Fibroblast of lung (primary cell): Measurements from ENCODE around the gene MRPS12. TPM values are rescaled to one million over a fixed set of nuclear protein-coding genes. Genes with fewer than 3 reads are reported as not detected.

ENCODE experiments used
- DNase-seq, 2 donors: peaks; one replicate each; pipeline versions ENCODE4 v3.0.0 to v3.0.0-alpha.2; 2010; ENCODE audit warnings: low read depth in 2 of 2
- H2AFZ ChIP-seq: 2 replicates; pipeline ENCODE4 v1.5.1; 2012; ENCODE audit warnings: low read length, control low read depth, inconsistent platforms
- H3K27ac ChIP-seq: 2 replicates; pipeline ENCODE4 v1.5.1; 2011; ENCODE audit warnings: low read length, control low read depth; ENCODE audit not compliant: insufficient read depth
- H3K27me3 ChIP-seq: 2 replicates; pipeline ENCODE4 v1.5.1; 2011; ENCODE audit warnings: mild to moderate bottlenecking, low read length; ENCODE audit not compliant: control insufficient read depth, insufficient read depth
- H3K36me3 ChIP-seq: 2 replicates; pipeline ENCODE4 v1.5.1; 2011; ENCODE audit warnings: low read length; ENCODE audit not compliant: control insufficient read depth, insufficient read depth
- H3K4me1 ChIP-seq: 2 replicates; pipeline ENCODE4 v1.5.1; 2011; ENCODE audit warnings: low read length; ENCODE audit not compliant: control insufficient read depth, insufficient read depth; ENCODE audit errors: extremely low read depth
- H3K4me2 ChIP-seq: 2 replicates; pipeline ENCODE4 v1.5.1; 2011; ENCODE audit warnings: low read length, control low read depth; ENCODE audit not compliant: insufficient read depth; ENCODE audit errors: extremely low read depth
- H3K4me3 ChIP-seq, 4 experiments: fragments of 200-600 bp in 1 of 4; sonication (generic) in 1 of 4; replicated peaks in 1 of 4; 2 replicates each; pipeline ENCODE4 v1.5.1; 2011 to 2016; ENCODE audit warnings: low read length in 4 of 4, low read depth in 3 of 4, mild to moderate bottlenecking in 3 of 4, control low read depth in 2 of 4, inconsistent platforms in 1 of 4, mixed read lengths in 1 of 4; ENCODE audit not compliant: insufficient read depth in 1 of 4; ENCODE audit errors: control extremely low read depth in 1 of 4
- H3K79me2 ChIP-seq: 2 replicates; pipeline ENCODE4 v1.5.1; 2012; ENCODE audit warnings: mild to moderate bottlenecking, low read length, inconsistent platforms; ENCODE audit not compliant: control insufficient read depth, insufficient read depth
- H3K9ac ChIP-seq: 2 replicates; pipeline ENCODE4 v1.5.1; 2011; ENCODE audit warnings: mild to moderate bottlenecking, low read length, control low read depth; ENCODE audit not compliant: insufficient read depth
- H3K9me3 ChIP-seq: 2 replicates; pipeline ENCODE4 v1.5.1; 2012; ENCODE audit warnings: low read depth, low read length; ENCODE audit not compliant: control insufficient read depth, insufficient read depth
- H4K20me1 ChIP-seq: 2 replicates; pipeline ENCODE4 v1.5.1; 2011; ENCODE audit warnings: low read length; ENCODE audit not compliant: control insufficient read depth, insufficient read depth; ENCODE audit errors: extremely low read depth
- EZH2 ChIP-seq: IDR thresholded peaks from 2 replicates; pipeline ENCODE4 v1.5.1; 2012; ENCODE audit warnings: low read length, control low read depth, mild to moderate bottlenecking; ENCODE audit errors: missing control alignments
- polyA plus RNA-seq, 2 donors: library from polyadenylated mRNA; depleted of rRNA in 1 of 2; stranded (reverse) in 1 of 2; unstranded in 1 of 2; fragments of >200 nt; gene quantifications; 2 replicates each; pipeline ENCODE4 v1.2.1, GENCODE V29; 2011 to 2012; ENCODE audit warnings: missing spikeins in 1 of 2
- total RNA-seq: library from RNA; depleted of rRNA; stranded (reverse); fragments of >200 nt; gene quantifications from 2 replicates; pipeline ENCODE4 v1.2.1, GENCODE V29; 2014
- TF ChIP-seq, protein P1 (sequence below), 2 donors: IDR thresholded peaks in 1 of 2; conservative IDR thresholded peaks in 1 of 2; 1 replicate in 1 of 2; 2 replicates in 1 of 2; pipeline ENCODE4 v1.5.1; 2011 to 2012; ENCODE audit warnings: low read length in 2 of 2, control low read depth in 1 of 2, inconsistent platforms in 1 of 2, low read depth in 1 of 2, mild to moderate bottlenecking in 1 of 2

The MRPS12 gene
- total and polyA plus RNA-seq, 2 donors (not counting 1 experiment from before 2014, with no cell fraction given): 14.7 to 21.8 TPM

DNA sequence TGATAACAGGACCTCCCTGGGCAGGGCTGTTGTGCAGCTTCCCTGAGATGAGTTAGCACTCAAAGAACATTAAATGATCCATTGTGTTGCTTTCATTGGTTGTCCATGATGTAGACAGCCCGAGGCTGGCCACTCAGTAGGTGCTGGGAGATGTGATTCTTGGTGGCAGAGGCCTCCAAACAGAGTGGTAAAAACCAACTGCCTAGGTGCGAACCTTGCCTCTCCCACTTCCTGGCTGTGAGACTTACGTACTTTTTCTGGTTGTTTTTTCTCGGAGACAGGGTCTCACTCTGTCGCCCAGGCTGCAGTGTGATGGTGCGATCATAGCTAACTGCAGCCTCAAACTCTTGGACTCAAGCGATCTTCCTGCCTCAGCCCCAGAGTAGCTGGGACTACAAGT lies 6.4 kb upstream of the MRPS12 start:
- Histone ChIP-seq H2AFZ (no peak overlapping the region), H3K4me2 (no peak overlapping the region), H3K9ac (no peak overlapping the region), H3K9me3 (no peaks in the 10 kb centered on the region), H3K79me2 (peaks cover 2% of the 10 kb centered on the region), H4K20me1 (no peaks in the 10 kb centered on the region), H3K36me3 (peaks cover 2% of the 10 kb centered on the region), H3K4me3 (no peak overlapping the region), H3K4me1 (no peaks in the 10 kb centered on the region), H3K27me3 (no peaks in the 10 kb centered on the region), H3K27ac (no peak overlapping the region)
- no peak for DNase-seq
- TF ChIP-seq, protein P1, sequence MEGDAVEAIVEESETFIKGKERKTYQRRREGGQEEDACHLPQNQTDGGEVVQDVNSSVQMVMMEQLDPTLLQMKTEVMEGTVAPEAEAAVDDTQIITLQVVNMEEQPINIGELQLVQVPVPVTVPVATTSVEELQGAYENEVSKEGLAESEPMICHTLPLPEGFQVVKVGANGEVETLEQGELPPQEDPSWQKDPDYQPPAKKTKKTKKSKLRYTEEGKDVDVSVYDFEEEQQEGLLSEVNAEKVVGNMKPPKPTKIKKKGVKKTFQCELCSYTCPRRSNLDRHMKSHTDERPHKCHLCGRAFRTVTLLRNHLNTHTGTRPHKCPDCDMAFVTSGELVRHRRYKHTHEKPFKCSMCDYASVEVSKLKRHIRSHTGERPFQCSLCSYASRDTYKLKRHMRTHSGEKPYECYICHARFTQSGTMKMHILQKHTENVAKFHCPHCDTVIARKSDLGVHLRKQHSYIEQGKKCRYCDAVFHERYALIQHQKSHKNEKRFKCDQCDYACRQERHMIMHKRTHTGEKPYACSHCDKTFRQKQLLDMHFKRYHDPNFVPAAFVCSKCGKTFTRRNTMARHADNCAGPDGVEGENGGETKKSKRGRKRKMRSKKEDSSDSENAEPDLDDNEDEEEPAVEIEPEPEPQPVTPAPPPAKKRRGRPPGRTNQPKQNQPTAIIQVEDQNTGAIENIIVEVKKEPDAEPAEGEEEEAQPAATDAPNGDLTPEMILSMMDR (conservative IDR thresholded peaks at IDR 0.05 in 1 of 2, IDR thresholded peaks at IDR 0.05 in 1 of 2; ENCODE audit: low read depth in 1 of 2, low read length in 2 of 2): no peak
- TF ChIP-seq EZH2: no peak

DNA sequence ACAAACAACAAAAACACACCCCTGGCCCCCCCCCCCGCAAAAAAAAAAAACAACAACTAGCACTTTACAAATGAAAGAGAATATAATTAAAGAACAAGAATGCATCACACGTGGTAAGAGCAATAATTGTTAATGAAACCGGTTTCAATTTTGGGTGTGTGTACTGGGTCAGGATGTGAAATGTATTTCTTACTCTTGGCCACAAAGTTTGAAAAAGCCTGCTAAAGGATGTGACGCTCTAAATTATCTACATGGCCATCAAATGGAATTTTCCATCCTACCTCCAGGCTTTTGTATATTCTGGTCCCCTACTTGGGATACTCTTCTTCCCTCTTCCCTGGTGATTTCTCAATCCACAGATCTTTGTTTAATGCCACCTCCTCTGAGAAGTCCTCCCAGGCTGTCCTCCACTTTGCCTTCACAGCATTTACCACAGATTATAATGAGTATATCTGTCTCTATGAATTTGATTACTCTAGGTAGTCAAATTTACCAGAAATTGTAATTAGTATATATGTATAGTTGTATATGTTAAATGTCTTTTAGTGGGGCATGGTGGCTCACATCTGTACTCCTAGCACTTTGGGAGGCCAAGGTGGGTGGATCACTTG lies 2.2 kb upstream of the MRPS12 start:
- no peak overlapping the region for H2AFZ ChIP-seq
- H3K27ac ChIP-seq: no peak overlapping the region
- no peak overlapping the region for H3K9ac ChIP-seq
- H3K9me3 ChIP-seq: no peaks in the 10 kb centered on the region
- H4K20me1 ChIP-seq: no peaks in the 10 kb centered on the region
- peaks cover 25% of the 10 kb centered on the region for H3K79me2 ChIP-seq
- H3K4me2 ChIP-seq: no peak overlapping the region
- DNase-seq: no peak
- peaks cover 5% of the 10 kb centered on the region for H3K4me1 ChIP-seq
- H3K36me3 ChIP-seq: peaks cover 5% of the 10 kb centered on the region
- TF ChIP-seq EZH2: no peak
- TF ChIP-seq, protein P1 (conservative IDR thresholded peaks at IDR 0.05 in 1 of 2, IDR thresholded peaks at IDR 0.05 in 1 of 2; ENCODE audit: low read depth in 1 of 2, low read length in 2 of 2): no peak
- H3K4me3 ChIP-seq: no peak overlapping the region
- no peaks in the 10 kb centered on the region for H3K27me3 ChIP-seq

DNA sequence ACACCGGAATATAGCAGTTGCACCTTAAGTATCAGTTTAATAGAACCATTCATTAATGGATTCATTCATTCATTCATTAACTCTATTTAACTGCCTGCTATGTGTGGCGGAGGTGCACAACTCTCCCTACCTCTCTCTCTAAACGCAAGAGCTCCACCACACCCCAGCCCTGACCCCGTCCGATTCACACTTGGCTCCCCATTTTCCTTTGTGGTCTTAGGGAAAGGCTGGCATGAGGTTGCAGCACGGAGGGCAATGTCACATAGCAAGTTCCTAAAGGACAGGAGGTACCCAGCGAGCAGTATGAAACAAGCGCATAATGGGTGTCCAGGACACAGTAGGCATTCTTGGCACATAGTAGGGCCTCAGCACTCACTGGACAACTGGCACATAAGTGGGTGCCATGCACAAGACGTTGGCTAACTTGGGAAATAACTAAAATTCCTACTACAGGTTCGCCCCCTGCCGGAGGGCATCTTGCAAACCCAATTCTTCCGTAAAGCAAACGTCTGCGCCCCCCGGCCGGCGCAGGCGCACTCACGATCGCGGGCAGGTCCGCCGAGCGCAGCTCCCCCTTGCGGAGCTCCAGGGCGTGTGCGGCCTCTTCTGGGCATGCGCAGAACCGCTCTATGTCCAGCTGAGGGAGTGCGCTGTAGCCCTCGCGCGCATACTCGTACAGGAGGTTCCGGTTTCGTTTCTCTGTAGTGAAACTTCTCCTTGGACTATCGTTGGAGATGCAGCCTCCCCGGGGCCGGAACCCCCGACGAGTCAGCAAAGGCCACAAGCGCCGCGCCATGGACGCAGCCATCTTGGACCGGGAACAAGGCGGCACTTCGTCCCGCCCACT lies 592 bp upstream of the MRPS12 start, which contains the start of gene SARS2:
Gene SARS2 (minus strand): TSS at position 835 of the 847 bp plus-strand sequence. CDS start 27 bp downstream, at position 808.
- H3K79me2 ChIP-seq: peaks cover 25% of the 10 kb centered on the region
- peak within 1 kb of the TSS; percentile 94 for H3K4me2 ChIP-seq
- peak within 1 kb of the TSS; percentile 89 for H3K27ac ChIP-seq
- H4K20me1 ChIP-seq: no peaks in the 10 kb centered on the region
- DNase-seq: peak; percentile 88 to 95
- peak within 1 kb of the TSS; percentile 89 for H3K9ac ChIP-seq
- peak within 1 kb of the TSS; percentile 78 to 98 (median 98) for H3K4me3 ChIP-seq
- peaks cover 5% of the 10 kb centered on the region for H3K4me1 ChIP-seq
- no peaks in the 10 kb centered on the region for H3K9me3 ChIP-seq
- H3K27me3 ChIP-seq: no peaks in the 10 kb centered on the region
- peaks cover 5% of the 10 kb centered on the region for H3K36me3 ChIP-seq
- H2AFZ ChIP-seq: peak within 1 kb of the TSS; percentile 93
- no peak for TF ChIP-seq EZH2
- TF ChIP-seq, protein P1 (conservative IDR thresholded peaks at IDR 0.05 in 1 of 2, IDR thresholded peaks at IDR 0.05 in 1 of 2; ENCODE audit: low read depth in 1 of 2, low read length in 2 of 2): peak; percentile 89 to 90
